Measurements from ENCODE around the gene SLC16A11.

Gene SLC16A11

GRCh38 chr17:7024402-7024785 lies 19.5 kb downstream of the SLC16A11 start:
- DNase-seq, result no peak

- DNase-seq, result peak; percentile 95
Observed at GRCh38 chr17:7023576-7024401, 20.1 kb downstream of the SLC16A11 start.

GRCh38 chr17:7022781-7023571 lies 20.9 kb downstream of the SLC16A11 start, which contains the start of gene BCL6B:
TSS of gene BCL6B (plus strand) at chr17:7023050. CDS start at chr17:7023672, 622 bp downstream.
- DNase-seq, result no peak

- DNase-seq, result peak; percentile 69
Observed at GRCh38 chr17:7021993-7022778, 21.7 kb downstream of the SLC16A11 start.

- no peak for DNase-seq
Observed at GRCh38 chr17:7020894-7021664, 22.8 kb downstream of the SLC16A11 start.

GRCh38 chr17:7019839-7020519 lies 23.9 kb downstream of the SLC16A11 start:
- DNase-seq, result no peak

GRCh38 chr17:7019367-7019766 lies 24.5 kb downstream of the SLC16A11 start:
- DNase-seq, result no peak

GRCh38 chr17:7018331-7018964 lies 25.4 kb downstream of the SLC16A11 start:
- DNase-seq, result no peak

- no peak for DNase-seq
Observed at GRCh38 chr17:7017827-7018200, 26.1 kb downstream of the SLC16A11 start.

- DNase-seq, result no peak
Observed at GRCh38 chr17:7016886-7017826, 26.7 kb downstream of the SLC16A11 start.

GRCh38 chr17:7016418-7016817 lies 27.5 kb downstream of the SLC16A11 start:
- no peak for DNase-seq

GRCh38 chr17:7014995-7015958 lies 28.6 kb downstream of the SLC16A11 start:
- peak; percentile 93 for DNase-seq

GRCh38 chr17:7014261-7014994 lies 29.5 kb downstream of the SLC16A11 start:
- DNase-seq, result peak; percentile 99

- no peak for DNase-seq
Observed at GRCh38 chr17:7011942-7012254, 32.0 kb downstream of the SLC16A11 start.

- no peak for DNase-seq
Observed at GRCh38 chr17:7011415-7011814, 32.5 kb downstream of the SLC16A11 start.

GRCh38 chr17:7010523-7010922 lies 33.4 kb downstream of the SLC16A11 start:
- no peak for DNase-seq

GRCh38 chr17:7007143-7007542 lies 36.7 kb downstream of the SLC16A11 start:
- no peak for DNase-seq

- no peak for DNase-seq
Observed at GRCh38 chr17:7005716-7006115, 38.2 kb downstream of the SLC16A11 start.
